Measurements from ENCODE around the gene CDH8.

DNA sequence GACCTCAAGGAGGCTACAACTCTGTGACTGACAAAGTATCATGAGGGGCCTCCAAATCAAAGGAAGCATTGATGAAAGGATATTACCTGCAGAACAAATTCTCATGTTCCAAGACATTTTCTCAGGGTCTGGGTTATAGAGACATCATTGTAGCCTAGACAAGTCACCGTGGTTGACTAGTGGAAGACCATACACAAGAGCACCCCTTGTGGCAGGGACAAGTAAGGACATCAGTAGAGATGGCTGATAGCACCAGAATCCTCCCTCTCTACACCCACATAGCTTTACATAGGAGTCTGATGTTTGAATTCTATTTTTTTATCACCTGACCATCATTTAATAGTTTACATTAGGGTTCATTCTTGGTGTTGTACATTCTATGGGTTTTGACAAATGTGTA lies 32.5 kb upstream of the CDH8 start:
- TF ChIP-seq CBX8 (IDR thresholded peaks at IDR 0.05) (no peak), GATA3 (IDR thresholded peaks at IDR 0.05; ENCODE audit: borderline replicate concordance) (no peak), MYC (IDR thresholded peaks at IDR 0.05; ENCODE audit: borderline replicate concordance, low read length) (no peak), RAD21 (conservative IDR thresholded peaks at IDR 0.05 in 1 of 2, IDR thresholded peaks at IDR 0.05 in 1 of 2) (0 out of 5 replicates have a peak, but pooled peaks of 1 of the 2 experiments have one; percentile 4)
- TF ChIP-seq, protein P1, sequence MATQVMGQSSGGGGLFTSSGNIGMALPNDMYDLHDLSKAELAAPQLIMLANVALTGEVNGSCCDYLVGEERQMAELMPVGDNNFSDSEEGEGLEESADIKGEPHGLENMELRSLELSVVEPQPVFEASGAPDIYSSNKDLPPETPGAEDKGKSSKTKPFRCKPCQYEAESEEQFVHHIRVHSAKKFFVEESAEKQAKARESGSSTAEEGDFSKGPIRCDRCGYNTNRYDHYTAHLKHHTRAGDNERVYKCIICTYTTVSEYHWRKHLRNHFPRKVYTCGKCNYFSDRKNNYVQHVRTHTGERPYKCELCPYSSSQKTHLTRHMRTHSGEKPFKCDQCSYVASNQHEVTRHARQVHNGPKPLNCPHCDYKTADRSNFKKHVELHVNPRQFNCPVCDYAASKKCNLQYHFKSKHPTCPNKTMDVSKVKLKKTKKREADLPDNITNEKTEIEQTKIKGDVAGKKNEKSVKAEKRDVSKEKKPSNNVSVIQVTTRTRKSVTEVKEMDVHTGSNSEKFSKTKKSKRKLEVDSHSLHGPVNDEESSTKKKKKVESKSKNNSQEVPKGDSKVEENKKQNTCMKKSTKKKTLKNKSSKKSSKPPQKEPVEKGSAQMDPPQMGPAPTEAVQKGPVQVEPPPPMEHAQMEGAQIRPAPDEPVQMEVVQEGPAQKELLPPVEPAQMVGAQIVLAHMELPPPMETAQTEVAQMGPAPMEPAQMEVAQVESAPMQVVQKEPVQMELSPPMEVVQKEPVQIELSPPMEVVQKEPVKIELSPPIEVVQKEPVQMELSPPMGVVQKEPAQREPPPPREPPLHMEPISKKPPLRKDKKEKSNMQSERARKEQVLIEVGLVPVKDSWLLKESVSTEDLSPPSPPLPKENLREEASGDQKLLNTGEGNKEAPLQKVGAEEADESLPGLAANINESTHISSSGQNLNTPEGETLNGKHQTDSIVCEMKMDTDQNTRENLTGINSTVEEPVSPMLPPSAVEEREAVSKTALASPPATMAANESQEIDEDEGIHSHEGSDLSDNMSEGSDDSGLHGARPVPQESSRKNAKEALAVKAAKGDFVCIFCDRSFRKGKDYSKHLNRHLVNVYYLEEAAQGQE (IDR thresholded peaks at IDR 0.05): no peak
- TF ChIP-seq, protein P2, sequence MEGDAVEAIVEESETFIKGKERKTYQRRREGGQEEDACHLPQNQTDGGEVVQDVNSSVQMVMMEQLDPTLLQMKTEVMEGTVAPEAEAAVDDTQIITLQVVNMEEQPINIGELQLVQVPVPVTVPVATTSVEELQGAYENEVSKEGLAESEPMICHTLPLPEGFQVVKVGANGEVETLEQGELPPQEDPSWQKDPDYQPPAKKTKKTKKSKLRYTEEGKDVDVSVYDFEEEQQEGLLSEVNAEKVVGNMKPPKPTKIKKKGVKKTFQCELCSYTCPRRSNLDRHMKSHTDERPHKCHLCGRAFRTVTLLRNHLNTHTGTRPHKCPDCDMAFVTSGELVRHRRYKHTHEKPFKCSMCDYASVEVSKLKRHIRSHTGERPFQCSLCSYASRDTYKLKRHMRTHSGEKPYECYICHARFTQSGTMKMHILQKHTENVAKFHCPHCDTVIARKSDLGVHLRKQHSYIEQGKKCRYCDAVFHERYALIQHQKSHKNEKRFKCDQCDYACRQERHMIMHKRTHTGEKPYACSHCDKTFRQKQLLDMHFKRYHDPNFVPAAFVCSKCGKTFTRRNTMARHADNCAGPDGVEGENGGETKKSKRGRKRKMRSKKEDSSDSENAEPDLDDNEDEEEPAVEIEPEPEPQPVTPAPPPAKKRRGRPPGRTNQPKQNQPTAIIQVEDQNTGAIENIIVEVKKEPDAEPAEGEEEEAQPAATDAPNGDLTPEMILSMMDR (IDR thresholded peaks at IDR 0.05): no peak
